SK-N-SH treated with all-trans-retinoic acid at 6 μM for 48 hours (cell line): ENCODE measurements around the gene KRT14.
A peak's percentile ranks its signal among the peaks of the same experiment; 100 is the strongest.

Experiments
- ATAC-seq: fragments of 200-7000 bp; cut with Tn5 transposase; 3 replicates; pipeline ENCODE4 v1.9.1; 2020; ENCODE audit warnings: mild to moderate bottlenecking, moderate library complexity
- ARNTL ChIP-seq: fragments of 450-650 bp; formaldehyde crosslinking; IDR thresholded peaks from 2 replicates; pipeline ENCODE4 v1.5.0; 2020; ENCODE audit warnings: low read depth, mild to moderate bottlenecking, moderate library complexity, borderline replicate concordance
- BACH2 ChIP-seq: fragments of 250-450 bp; sonication (Bioruptor Pico); IDR thresholded peaks from 2 replicates; pipeline ENCODE4 v1.9.0; 2021; ENCODE audit warnings: mild to moderate bottlenecking, borderline replicate concordance
- CREB5 ChIP-seq: fragments of 250-450 bp; sonication (Bioruptor Pico); IDR thresholded peaks from 2 replicates; pipeline ENCODE4 v1.5.1; 2020; ENCODE audit warnings: low read depth, mild to moderate bottlenecking, moderate library complexity
- CSDC2 ChIP-seq: fragments of 250-450 bp; sonication (Bioruptor Pico); IDR thresholded peaks from 2 replicates; pipeline ENCODE4 v1.5.0; 2020; ENCODE audit warnings: mild to moderate bottlenecking, moderate library complexity
- CSRNP3 ChIP-seq: fragments of 250-450 bp; sonication (Bioruptor Pico); IDR thresholded peaks from 2 replicates; pipeline ENCODE4 v1.5.1; 2021; ENCODE audit warnings: mild to moderate bottlenecking, moderate library complexity
- ESRRG ChIP-seq: fragments of 250-450 bp; sonication (Bioruptor Pico); IDR thresholded peaks from 2 replicates; pipeline ENCODE4 v1.6.1; 2021; ENCODE audit warnings: mild to moderate bottlenecking
- GLIS3 ChIP-seq: fragments of 250-450 bp; sonication (Bioruptor Pico); IDR thresholded peaks from 2 replicates; pipeline ENCODE4 v1.5.0; 2020; ENCODE audit warnings: mild to moderate bottlenecking, moderate library complexity
- OSR1 ChIP-seq: fragments of 250-450 bp; sonication (Bioruptor Pico); IDR thresholded peaks from 2 replicates; pipeline ENCODE4 v1.8.0; 2022; ENCODE audit warnings: moderate library complexity, mild to moderate bottlenecking, inconsistent platforms
- PATZ1 ChIP-seq: fragments of 250-450 bp; sonication (Bioruptor Pico); IDR thresholded peaks from 2 replicates; pipeline ENCODE4 v1.8.0; 2020; ENCODE audit warnings: mild to moderate bottlenecking, moderate library complexity, borderline replicate concordance
- POU6F1 ChIP-seq: fragments of 250-450 bp; sonication (Bioruptor Pico); IDR thresholded peaks from 2 replicates; pipeline ENCODE4 v1.8.0; 2021; ENCODE audit warnings: low read depth, mild to moderate bottlenecking, moderate library complexity, borderline replicate concordance
- PPARA ChIP-seq: fragments of 250-450 bp; sonication (Bioruptor Pico); IDR thresholded peaks from 2 replicates; pipeline ENCODE4 v1.5.0; 2020; ENCODE audit warnings: mild to moderate bottlenecking, borderline replicate concordance
- RARB ChIP-seq: fragments of 250-450 bp; sonication (Bioruptor Pico); IDR thresholded peaks from 2 replicates; pipeline ENCODE4 v1.8.0; 2021; ENCODE audit warnings: mild to moderate bottlenecking, moderate library complexity
- SNAI2 ChIP-seq: fragments of 250-450 bp; sonication (Bioruptor Pico); IDR thresholded peaks from 2 replicates; pipeline ENCODE4 v1.5.0; 2020; ENCODE audit warnings: mild to moderate bottlenecking, moderate library complexity
- TCF4 ChIP-seq: fragments of 250-450 bp; sonication (Bioruptor Pico); IDR thresholded peaks from 2 replicates; pipeline ENCODE4 v1.8.0; 2021; ENCODE audit warnings: mild to moderate bottlenecking, moderate library complexity, borderline replicate concordance
- TOX ChIP-seq: fragments of 250-450 bp; sonication (Bioruptor Pico); IDR thresholded peaks from 2 replicates; pipeline ENCODE4 v1.8.0; 2021; ENCODE audit warnings: mild to moderate bottlenecking, moderate library complexity, borderline replicate concordance
- TSHZ2 ChIP-seq: fragments of 250-450 bp; sonication (Bioruptor Pico); IDR thresholded peaks from 2 replicates; pipeline ENCODE4 v1.5.0; 2020; ENCODE audit warnings: mild to moderate bottlenecking, moderate library complexity
- ZC3H10 ChIP-seq: fragments of 250-450 bp; sonication (Bioruptor Pico); IDR thresholded peaks from 2 replicates; pipeline ENCODE4 v1.5.1; 2021; ENCODE audit warnings: mild to moderate bottlenecking, moderate library complexity
- ZFP3 ChIP-seq: fragments of 250-450 bp; sonication (Bioruptor Pico); IDR thresholded peaks from 2 replicates; pipeline ENCODE4 v1.5.0; 2020; ENCODE audit warnings: mild to moderate bottlenecking, moderate library complexity
- ZFP30 ChIP-seq: fragments of 450-650 bp; formaldehyde crosslinking; IDR thresholded peaks from 2 replicates; pipeline ENCODE4 v1.5.0; 2022; ENCODE audit warnings: mild to moderate bottlenecking, moderate library complexity
- ZNF565 ChIP-seq: fragments of 450-650 bp; formaldehyde crosslinking; conservative IDR thresholded peaks from 2 replicates; pipeline ENCODE4 v1.5.0; 2020; ENCODE audit warnings: low read depth, mild to moderate bottlenecking, moderate library complexity
- ZNF70 ChIP-seq: fragments of 450-650 bp; formaldehyde crosslinking; IDR thresholded peaks from 2 replicates; pipeline ENCODE4 v1.5.0; 2020; ENCODE audit warnings: mild to moderate bottlenecking, moderate library complexity
- ZNF8 ChIP-seq: fragments of 450-650 bp; formaldehyde crosslinking; IDR thresholded peaks from 2 replicates; pipeline ENCODE4 v1.5.0; 2020; ENCODE audit warnings: mild to moderate bottlenecking, moderate library complexity

Gene KRT14

GRCh38 chr17:41538565-41538991 lies 48.1 kb downstream of the KRT14 start:
- ATAC-seq, result peak; percentile 84
- TF ChIP-seq ESRRG (CRISPR knock-in tag), result no peak
- TF ChIP-seq ZC3H10 (CRISPR knock-in tag), result no peak
- no peak for TF ChIP-seq TSHZ2 (CRISPR knock-in tag)
- no peak for TF ChIP-seq SNAI2 (CRISPR knock-in tag)
- TF ChIP-seq CSDC2 (CRISPR knock-in tag), result no peak
- no peak for TF ChIP-seq PATZ1 (CRISPR knock-in tag)
- no peak for TF ChIP-seq TCF4
- TF ChIP-seq CSRNP3 (CRISPR knock-in tag), result no peak
- TF ChIP-seq GLIS3 (CRISPR knock-in tag), result no peak
- no peak for TF ChIP-seq ZNF565 (CRISPR knock-in tag)
- TF ChIP-seq ZNF70, result no peak
- TF ChIP-seq ZFP3 (CRISPR knock-in tag), result no peak
- TF ChIP-seq BACH2, result no peak

GRCh38 chr17:41537990-41538389 lies 48.7 kb downstream of the KRT14 start:
- no peak for TF ChIP-seq CSRNP3 (CRISPR knock-in tag)
- TF ChIP-seq TCF4, result no peak
- TF ChIP-seq OSR1 (CRISPR knock-in tag), result no peak
- no peak for TF ChIP-seq SNAI2 (CRISPR knock-in tag)
- no peak for TF ChIP-seq RARB (CRISPR knock-in tag)
- no peak for TF ChIP-seq POU6F1 (CRISPR knock-in tag)
- no peak for TF ChIP-seq CREB5 (CRISPR knock-in tag)
- no peak for TF ChIP-seq ZC3H10 (CRISPR knock-in tag)
- TF ChIP-seq ZNF8 (CRISPR knock-in tag), result no peak
- TF ChIP-seq CSDC2 (CRISPR knock-in tag), result no peak
- no peak for TF ChIP-seq ARNTL (CRISPR knock-in tag)
- no peak for TF ChIP-seq GLIS3 (CRISPR knock-in tag)
- TF ChIP-seq PATZ1 (CRISPR knock-in tag), result no peak
- TF ChIP-seq PPARA (CRISPR knock-in tag), result no peak
- no peak for TF ChIP-seq TOX (CRISPR knock-in tag)
- TF ChIP-seq ESRRG (CRISPR knock-in tag), result no peak
- no peak for TF ChIP-seq ZFP30 (CRISPR knock-in tag)
- no peak for TF ChIP-seq TSHZ2 (CRISPR knock-in tag)
- TF ChIP-seq ZNF565 (CRISPR knock-in tag), result no peak
- ATAC-seq, result no peak
